NCI-H2227 treated with DMSO at 0.1 percent for 48 hours (cell line): ENCODE measurements around the gene LILRA5.
"Not testable (repeated sequence)": the region's sequence is repeated elsewhere in the genome, so short reads cannot be mapped to it uniquely, and the experiment has no call there.

Experiments
- DNase-seq: peaks from one replicate; lab custom pipeline; 2025; lab: John Stamatoyannopoulos, UW

Gene LILRA5

DNA sequence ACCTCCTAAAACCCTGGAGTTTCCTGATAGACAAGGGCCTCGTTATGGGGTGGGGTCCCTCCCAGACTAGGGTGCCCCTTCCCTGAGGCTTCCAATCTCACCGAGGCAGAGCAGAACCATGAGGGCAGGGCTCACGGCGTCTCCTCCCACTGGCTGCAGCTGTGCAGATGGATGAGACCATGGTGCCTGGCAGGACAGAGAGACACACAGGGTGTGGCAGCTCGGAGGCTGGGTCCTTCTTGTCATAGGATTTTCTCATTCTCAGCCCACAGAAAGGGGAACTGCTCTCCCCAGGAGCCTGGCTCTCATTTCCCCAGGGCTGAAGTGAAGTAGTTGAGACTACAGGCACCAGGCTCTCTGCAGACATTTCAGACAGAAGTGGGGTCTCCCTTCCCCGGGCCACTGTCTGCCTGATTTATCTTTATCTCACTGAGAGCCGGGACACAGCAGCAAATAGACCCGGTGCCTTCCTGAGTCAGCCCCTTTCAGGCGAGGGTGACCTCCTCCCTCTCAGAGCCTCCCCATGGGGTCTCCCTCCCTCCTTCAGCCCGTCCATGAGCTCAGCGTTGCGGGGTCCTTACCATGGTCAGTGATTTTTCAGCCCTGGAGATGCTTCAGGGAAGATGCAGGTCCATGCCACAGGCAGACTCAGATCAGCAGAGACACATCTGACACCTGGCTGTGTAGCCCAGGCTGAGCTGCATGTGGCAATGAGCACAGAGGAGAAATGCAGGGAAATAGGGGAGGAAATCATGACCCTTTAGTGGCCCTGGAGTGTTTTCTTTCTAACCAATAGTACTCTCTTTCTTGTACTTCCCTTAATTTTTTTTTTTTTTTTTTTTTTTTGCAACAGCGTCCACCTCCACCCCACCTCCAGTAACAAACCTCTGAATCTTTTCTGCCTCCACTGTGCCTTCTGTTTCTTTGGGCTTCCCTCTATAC, at the start of gene LILRA5:
LILRA5 (minus strand) TSS at position 731 of the 942 bp plus-strand sequence; CDS start at position 584, 147 bp downstream.
- DNase-seq, result no peak

GRCh38 chr19:54361680-54362422, 48.9 kb upstream of the LILRA5 start:
- DNase-seq, result not testable (repeated sequence)

DNA sequence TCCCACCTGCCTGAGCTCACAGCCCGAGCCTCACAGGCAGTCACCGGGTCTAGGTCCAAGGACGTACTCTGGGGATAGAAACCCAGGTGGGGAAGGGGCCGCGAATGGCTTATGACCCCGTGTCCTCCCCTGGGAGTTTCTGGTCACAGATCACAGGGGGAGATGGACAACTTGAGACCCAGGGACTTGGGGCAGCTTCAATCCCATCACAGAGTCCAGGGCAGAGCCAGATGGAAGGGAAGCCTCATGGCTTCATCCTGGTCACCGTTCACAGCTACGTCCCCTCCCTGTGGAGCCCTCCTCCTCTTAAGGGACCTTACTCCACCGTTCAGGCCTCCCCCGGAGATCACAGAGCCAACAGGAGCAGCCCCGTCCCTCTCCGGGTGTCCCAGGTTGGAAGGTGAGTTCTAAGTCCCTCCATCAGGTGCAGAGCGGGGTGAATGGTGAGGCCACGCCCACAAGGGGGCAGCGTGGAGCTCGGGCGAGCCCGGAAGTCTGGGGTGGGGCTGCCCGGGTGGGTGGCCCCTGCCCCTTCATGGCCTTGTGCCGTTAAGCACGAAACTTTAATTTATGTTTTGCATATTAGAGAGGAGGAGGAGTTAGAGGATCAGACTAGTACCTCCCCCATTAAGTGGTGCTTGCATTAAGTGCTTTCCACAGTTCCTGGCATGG, 46.3 kb upstream of the LILRA5 start:
- DNase-seq, result not testable (repeated sequence)

DNA sequence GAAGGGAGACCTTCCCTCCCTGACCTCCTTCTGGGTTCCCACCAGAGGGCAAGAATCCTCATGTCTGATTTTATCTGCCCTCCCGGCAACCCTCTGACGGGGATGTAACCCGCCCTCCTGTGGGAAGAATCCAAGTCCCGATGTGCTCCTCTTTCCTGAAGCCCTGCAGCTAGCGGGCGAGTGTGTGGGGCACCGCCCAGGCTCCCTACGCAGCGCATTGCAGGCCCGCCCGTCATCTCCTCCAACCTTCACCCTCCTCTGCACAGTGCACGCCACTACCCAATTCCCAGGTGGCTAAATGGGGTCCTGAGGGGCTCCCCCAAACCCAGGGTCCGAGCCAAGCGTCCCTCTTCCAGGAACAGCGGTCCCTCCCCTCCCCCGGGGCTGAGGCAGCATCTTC, 44.4 kb upstream of the LILRA5 start:
- no peak for DNase-seq

- no peak for DNase-seq
Measured at GRCh38 chr19:54356444-54357056, 43.6 kb upstream of the LILRA5 start.

DNA sequence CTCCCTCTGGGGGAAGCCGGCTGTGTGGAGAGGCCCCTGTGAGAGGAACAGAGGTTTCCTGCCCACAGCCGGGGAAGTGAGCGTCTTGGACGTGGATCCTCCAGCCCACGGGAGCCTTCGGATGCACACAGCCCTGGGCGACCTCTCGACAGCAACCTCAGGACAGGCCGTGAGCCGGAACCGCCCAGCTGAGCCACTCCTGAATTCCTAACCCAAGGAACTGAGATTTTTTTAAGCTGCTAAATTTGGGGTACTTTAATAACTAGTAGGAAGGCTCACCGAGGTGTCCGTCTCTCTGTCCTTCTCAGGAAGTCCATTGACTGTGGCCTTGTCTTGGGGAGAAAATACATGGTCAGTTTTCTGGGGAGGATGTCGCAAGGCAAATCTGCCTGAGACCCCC, 42.7 kb upstream of the LILRA5 start:
- no peak for DNase-seq

DNA sequence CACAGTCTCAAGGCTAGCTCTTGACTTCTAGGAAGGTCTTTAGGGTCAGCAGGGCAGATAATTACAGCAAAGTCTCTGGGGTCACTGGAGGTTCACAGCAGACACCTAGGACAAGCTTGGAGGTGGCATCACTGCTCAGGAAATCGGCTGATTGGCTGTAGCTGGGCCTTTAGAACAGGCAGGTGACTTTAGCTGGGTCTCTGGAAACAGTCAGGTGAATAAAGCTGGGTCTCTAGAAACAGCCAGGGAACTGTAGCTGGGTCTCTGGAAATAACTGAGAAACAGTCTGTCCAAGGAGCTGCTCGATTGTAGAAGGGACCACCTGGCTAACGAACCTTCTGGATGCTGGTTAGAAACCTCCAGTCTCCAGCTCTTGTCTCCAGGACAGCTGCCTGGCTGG, 41.8 kb upstream of the LILRA5 start:
- no peak for DNase-seq

GRCh38 chr19:54352546-54352945, 39.6 kb upstream of the LILRA5 start:
- DNase-seq, result no peak

DNA sequence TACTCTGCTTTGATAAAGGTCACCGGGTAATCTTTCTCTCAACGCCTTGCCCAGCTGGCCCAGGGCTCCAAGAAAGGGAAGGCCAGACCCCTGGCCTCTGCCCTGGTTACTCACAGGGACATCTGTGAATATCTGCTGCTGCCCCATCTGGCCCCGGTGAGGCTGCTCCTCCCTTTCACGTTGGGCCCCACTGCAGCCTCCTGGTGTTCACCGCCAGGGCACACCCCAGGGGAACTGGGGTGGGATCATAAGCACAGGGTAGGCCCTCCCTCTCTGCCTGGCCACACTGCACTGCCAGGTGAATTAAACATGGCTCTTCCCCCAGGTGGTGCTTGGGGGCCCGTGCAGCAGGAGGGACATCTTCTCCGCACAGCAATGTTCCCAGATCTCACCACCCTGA, 39.1 kb upstream of the LILRA5 start:
- no peak for DNase-seq

DNA sequence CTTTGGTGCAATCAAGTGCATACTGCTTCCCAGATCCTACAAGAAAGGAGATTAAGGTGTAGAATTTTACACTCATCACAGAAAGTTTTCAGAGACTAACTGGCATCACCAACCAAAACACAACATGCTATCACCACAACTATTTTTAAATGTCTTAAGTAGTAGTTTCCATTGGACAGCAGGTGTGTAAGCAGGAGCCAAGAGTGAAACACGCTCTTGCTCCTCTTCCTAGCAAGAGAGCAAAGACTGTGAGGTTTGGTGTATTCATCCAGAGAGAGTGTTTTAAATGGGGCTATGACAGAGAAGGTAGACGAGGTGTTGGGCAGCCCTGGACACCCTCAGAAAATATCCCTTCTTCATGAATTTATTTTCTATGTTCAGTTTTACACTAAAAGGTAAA, 38.5 kb upstream of the LILRA5 start:
- no peak for DNase-seq

DNA sequence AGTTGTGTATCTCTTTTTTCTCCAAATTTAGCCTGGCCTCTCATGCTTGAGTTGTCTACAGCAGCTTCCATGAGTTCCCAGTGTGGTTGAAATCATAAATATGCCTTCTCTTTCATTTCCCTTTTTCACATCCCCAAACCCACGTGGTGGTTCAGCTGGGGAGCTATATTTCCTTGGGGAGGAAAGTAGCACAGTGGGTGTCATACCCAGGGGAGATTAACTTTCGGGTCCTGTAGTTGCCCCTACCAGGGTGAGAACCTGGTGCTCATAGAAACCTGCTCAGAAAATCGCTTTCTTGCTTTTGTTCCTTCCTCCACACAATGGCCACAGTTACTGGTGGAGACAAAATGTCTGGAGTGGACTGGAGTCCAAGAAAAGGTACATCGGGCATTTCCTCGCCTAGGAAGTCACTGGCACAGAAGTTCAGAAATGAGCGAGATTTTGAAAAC, 33.0 kb upstream of the LILRA5 start:
- DNase-seq, result no peak

GRCh38 chr19:54343868-54344267, 30.9 kb upstream of the LILRA5 start:
- DNase-seq, result no peak

GRCh38 chr19:54341295-54341694, 28.3 kb upstream of the LILRA5 start:
- DNase-seq, result no peak

- DNase-seq, result no peak
Measured at GRCh38 chr19:54339646-54340358, 26.8 kb upstream of the LILRA5 start.

- DNase-seq, result no peak
Measured at GRCh38 chr19:54338521-54338920, 25.6 kb upstream of the LILRA5 start.

DNA sequence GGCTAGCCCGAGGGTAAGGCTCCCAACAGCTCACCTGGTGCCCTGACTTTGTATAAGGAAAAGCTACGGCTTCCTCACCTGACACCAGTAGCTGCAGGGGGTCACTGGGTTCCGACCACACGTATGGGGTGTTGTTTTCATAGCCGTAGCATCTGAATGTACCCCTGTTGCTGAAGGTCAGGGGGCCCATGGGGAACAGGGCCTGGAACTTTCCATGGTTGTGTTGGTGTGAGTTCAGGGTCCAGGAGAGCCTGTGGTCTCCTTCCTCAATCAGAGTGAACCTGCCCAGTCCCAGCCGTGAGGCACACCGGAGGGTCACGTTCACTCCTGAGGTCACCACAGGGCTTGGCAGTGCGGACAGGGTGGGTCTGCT, 24.9 kb upstream of the LILRA5 start:
- DNase-seq, result no peak

GRCh38 chr19:54336893-54337857, 24.2 kb upstream of the LILRA5 start:
- DNase-seq, result no peak

GRCh38 chr19:54335979-54336892, 23.3 kb upstream of the LILRA5 start:
- DNase-seq, result no peak

DNA sequence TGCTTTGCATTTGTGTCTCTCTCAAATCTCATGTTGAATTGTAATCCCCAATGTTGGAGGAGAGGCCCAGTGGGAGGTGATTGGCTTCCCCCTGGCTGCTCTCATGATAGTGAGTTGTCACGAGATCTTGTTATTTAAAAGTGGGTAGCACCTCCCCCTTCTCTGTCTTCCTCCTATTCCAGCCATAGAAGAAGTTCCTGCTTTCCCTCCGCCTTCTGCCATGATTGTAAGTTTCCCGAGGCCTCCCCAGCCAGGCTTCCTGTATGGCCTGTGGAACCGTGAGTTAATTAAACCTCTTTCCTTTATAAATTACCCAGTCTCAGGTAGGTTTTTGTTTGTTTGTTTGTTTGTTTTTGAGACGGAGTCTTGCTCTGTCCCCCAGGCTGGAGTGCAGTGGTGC, 22.2 kb upstream of the LILRA5 start:
- no peak for DNase-seq
